H1 (cell line): ENCODE data around the gene ACYP2. TPM values are rescaled to one million over a fixed set of nuclear protein-coding genes. Genes with fewer than 3 reads are reported as not detected.
A peak's percentile ranks its signal among the peaks of the same experiment; 100 is the strongest.

Experiments
- CTCF ChIA-PET: fragments of 300-600 bp; sonication (Branson Sonifier 250); formaldehyde crosslinking; loops from one replicate; lab custom pipeline; 2021; ENCODE audit not compliant: partially characterized antibody; lab: Charles Lee
- POLR2A ChIA-PET: fragments of 300-600 bp; sonication (Branson Sonifier 250); formaldehyde crosslinking; loops from one replicate; lab custom pipeline; 2021; ENCODE audit warnings: inconsistent platforms; ENCODE audit not compliant: partially characterized antibody; lab: Charles Lee
- DNase-seq, 2 experiments: peaks; one replicate each; pipeline versions ENCODE4 v3.0.0 to v3.0.0-alpha.2; 2010 to 2022; ENCODE audit warnings: low spot score in 2 of 2, low read depth in 1 of 2, mixed read lengths in 1 of 2
- FAIRE-seq: peaks from 2 replicates; lab custom pipeline; 2011; peaks lifted over from hg19 to GRCh38; lab: Jason Lieb, UNC
- H2AFZ ChIP-seq: 2 replicates; pipeline ENCODE4 v1.8.1; 2012; ENCODE audit warnings: low read length, inconsistent platforms
- H2AK5ac ChIP-seq: 2 replicates; pipeline ENCODE4 v1.6.1; 2013; ENCODE audit warnings: low read depth, low read length
- H2BK120ac ChIP-seq: replicated peaks from 2 replicates; pipeline ENCODE3; 2013; ENCODE audit warnings: low read depth, low read length, inconsistent platforms
- H2BK12ac ChIP-seq: 2 replicates; pipeline ENCODE4 v1.6.1; 2013; ENCODE audit warnings: low read depth, low read length
- H2BK15ac ChIP-seq: 2 replicates; pipeline ENCODE4 v1.6.1; 2013; ENCODE audit warnings: low read length
- H2BK20ac ChIP-seq: 2 replicates; pipeline ENCODE4 v1.6.1; 2013; ENCODE audit warnings: low read length
- H2BK5ac ChIP-seq: 2 replicates; pipeline ENCODE4 v1.6.1; 2013; ENCODE audit warnings: low read depth, low read length
- H3K14ac ChIP-seq: 2 replicates; pipeline ENCODE4 v1.6.1; 2013; ENCODE audit warnings: inconsistent platforms; ENCODE audit not compliant: insufficient read length
- H3K18ac ChIP-seq: 2 replicates; pipeline ENCODE4 v1.6.1; 2013; ENCODE audit warnings: low read length; ENCODE audit errors: extremely low read depth
- H3K23ac ChIP-seq: 2 replicates; pipeline ENCODE4 v1.6.1; 2013; ENCODE audit warnings: inconsistent platforms; ENCODE audit not compliant: insufficient read length
- H3K23me2 ChIP-seq: 2 replicates; pipeline ENCODE4 v1.6.1; 2013; ENCODE audit warnings: low read depth, low read length
- H3K27ac ChIP-seq: 2 replicates; pipeline ENCODE4 v1.6.1; 2011; ENCODE audit warnings: low read depth, low read length, inconsistent platforms
- H3K27me3 ChIP-seq, 4 experiments: replicated peaks in 1 of 4; 1 replicate in 1 of 4; 2 replicates in 3 of 4; pipeline versions ENCODE4 v1.6.1 to v1.8.1; 2011 to 2013; ENCODE audit warnings: low read length in 3 of 4, mild to moderate bottlenecking in 3 of 4, inconsistent platforms in 2 of 4, mixed read lengths in 2 of 4, moderate library complexity in 1 of 4; ENCODE audit not compliant: control insufficient read depth in 3 of 4, insufficient read depth in 3 of 4; ENCODE audit errors: extremely low read depth in 1 of 4
- H3K36me3 ChIP-seq, 4 experiments: 2 replicates each; pipeline versions ENCODE4 v1.6.1 to v1.8.1; 2011 to 2013; ENCODE audit warnings: mild to moderate bottlenecking in 4 of 4, low read length in 3 of 4, moderate library complexity in 2 of 4, control low read depth in 1 of 4, inconsistent platforms in 1 of 4; ENCODE audit not compliant: insufficient read depth in 4 of 4, control insufficient read depth in 2 of 4
- H3K4ac ChIP-seq: replicated peaks from 2 replicates; pipeline ENCODE3; 2013; ENCODE audit warnings: low read length, low read depth, mixed read lengths, inconsistent platforms; ENCODE audit not compliant: insufficient read length
- H3K4me1 ChIP-seq, 4 experiments: replicated peaks in 1 of 4; 1 replicate in 1 of 4; 2 replicates in 3 of 4; pipeline versions ENCODE4 v1.6.1 to v1.8.1; 2011 to 2013; ENCODE audit warnings: low read length in 3 of 4, inconsistent platforms in 2 of 4, mixed read lengths in 1 of 4; ENCODE audit not compliant: insufficient read depth in 4 of 4, control insufficient read depth in 3 of 4
- H3K4me2 ChIP-seq, 2 experiments: 2 replicates each; pipeline versions ENCODE4 v1.6.1 to v1.8.1; 2011 to 2013; ENCODE audit warnings: low read depth in 2 of 2, low read length in 2 of 2, control low read depth in 1 of 2, inconsistent platforms in 1 of 2, mild to moderate bottlenecking in 1 of 2; ENCODE audit not compliant: insufficient read depth in 1 of 2
- H3K4me3 ChIP-seq, 4 experiments: fragments of 200-600, 300-600 bp in 1 of 4; sonication (generic), shearing (Covaris generic), sonication (Bioruptor Twin) in 1 of 4; 2 replicates each; pipeline versions ENCODE4 v1.5.1 to v1.8.1; 2011 to 2016; ENCODE audit warnings: low read length in 4 of 4, low read depth in 3 of 4, control low read depth in 2 of 4, inconsistent platforms in 2 of 4, mild to moderate bottlenecking in 2 of 4, mixed read lengths in 1 of 4, moderate library complexity in 1 of 4; ENCODE audit not compliant: insufficient read depth in 2 of 4; ENCODE audit errors: extremely low read depth in 1 of 4
- H3K56ac ChIP-seq: replicated peaks from 2 replicates; pipeline ENCODE3; 2013; ENCODE audit warnings: low read depth, mild to moderate bottlenecking, mixed read lengths, low read length, inconsistent platforms; ENCODE audit not compliant: insufficient read length
- H3K79me1 ChIP-seq: 2 replicates; pipeline ENCODE4 v1.6.1; 2013; ENCODE audit warnings: low read depth, low read length, control low read depth
- H3K79me2 ChIP-seq, 2 experiments: 2 replicates each; pipeline versions ENCODE4 v1.6.1 to v1.8.1; 2012 to 2013; ENCODE audit warnings: low read length in 2 of 2, mild to moderate bottlenecking in 2 of 2, inconsistent platforms in 1 of 2; ENCODE audit not compliant: insufficient read depth in 2 of 2, control insufficient read depth in 1 of 2
- H3K9ac ChIP-seq, 4 experiments: replicated peaks in 1 of 4; 1 replicate in 1 of 4; 2 replicates in 3 of 4; pipeline versions ENCODE4 v1.6.1 to v1.8.1; 2011 to 2013; ENCODE audit warnings: low read depth in 3 of 4, low read length in 3 of 4, control low read depth in 2 of 4, mild to moderate bottlenecking in 2 of 4, moderate library complexity in 2 of 4, inconsistent platforms in 1 of 4; ENCODE audit errors: extremely low read depth in 1 of 4
- H3K9me3 ChIP-seq, 2 experiments: 2 replicates each; pipeline versions ENCODE4 v1.6.1 to v1.8.1; 2012 to 2013; ENCODE audit warnings: mild to moderate bottlenecking in 2 of 2, moderate library complexity in 2 of 2, control low read depth in 1 of 2, inconsistent platforms in 1 of 2, low read depth in 1 of 2, low read length in 1 of 2, mixed read lengths in 1 of 2; ENCODE audit not compliant: insufficient read depth in 2 of 2
- H4K20me1 ChIP-seq, 2 experiments: replicated peaks in 1 of 2; 2 replicates each; pipeline versions ENCODE3 to v1.8.1; 2011 to 2013; ENCODE audit warnings: inconsistent platforms in 2 of 2, low read length in 2 of 2, mild to moderate bottlenecking in 1 of 2; ENCODE audit not compliant: insufficient read depth in 2 of 2, control insufficient read depth in 1 of 2
- H4K5ac ChIP-seq: 2 replicates; pipeline ENCODE4 v1.6.1; 2013; ENCODE audit warnings: low read length, low read depth, mixed read lengths, inconsistent platforms; ENCODE audit not compliant: insufficient read length
- H4K8ac ChIP-seq: 2 replicates; pipeline ENCODE4 v1.8.0; 2013; ENCODE audit warnings: mild to moderate bottlenecking, moderate library complexity, low read length, inconsistent platforms; ENCODE audit not compliant: insufficient read depth; ENCODE audit errors: extremely low read depth
- H4K91ac ChIP-seq: replicated peaks from 2 replicates; pipeline ENCODE3; 2013; ENCODE audit warnings: low read length, mixed read lengths, inconsistent platforms; ENCODE audit not compliant: insufficient read length
- BACH1 ChIP-seq: IDR thresholded peaks from 2 replicates; pipeline ENCODE4 v1.6.1; 2012; ENCODE audit warnings: low read length, improper control_type of control experiment
- BRCA1 ChIP-seq: IDR thresholded peaks from 2 replicates; pipeline ENCODE4 v1.6.1; 2012; ENCODE audit warnings: low read depth, low read length, improper control_type of control experiment
- CTBP2 ChIP-seq: IDR thresholded peaks from 2 replicates; pipeline ENCODE4 v1.7.0; 2011; ENCODE audit warnings: borderline replicate concordance, mild to moderate bottlenecking, moderate library complexity, mixed read lengths, low read length; ENCODE audit not compliant: insufficient read depth, insufficient read length
- EGR1 ChIP-seq: IDR thresholded peaks from 2 replicates; pipeline ENCODE4 v1.6.1; 2011; ENCODE audit warnings: low read depth, low read length, borderline replicate concordance
- FOSL1 ChIP-seq: IDR thresholded peaks from 2 replicates; pipeline ENCODE4 v1.6.1; 2011; ENCODE audit warnings: mild to moderate bottlenecking, low read depth, low read length, moderate library complexity; ENCODE audit not compliant: insufficient read depth
- JUN ChIP-seq: IDR thresholded peaks from 2 replicates; pipeline ENCODE4 v1.6.1; 2011; ENCODE audit warnings: low read depth, mild to moderate bottlenecking, improper control_type of control experiment, low read length
- KDM4A ChIP-seq: IDR thresholded peaks from one replicate; pipeline ENCODE4 v1.7.1; 2012; ENCODE audit warnings: low read depth, mild to moderate bottlenecking, moderate library complexity, low read length, inconsistent platforms; ENCODE audit not compliant: severe bottlenecking
- MAFK ChIP-seq: IDR thresholded peaks from 2 replicates; pipeline ENCODE4 v1.6.1; 2012; ENCODE audit warnings: low read depth, mild to moderate bottlenecking, improper control_type of control experiment, low read length
- NRF1 ChIP-seq: IDR thresholded peaks from 2 replicates; pipeline ENCODE4 v1.6.1; 2011; ENCODE audit warnings: mild to moderate bottlenecking, low read depth, low read length, improper control_type of control experiment
- POLR2A ChIP-seq, 2 experiments: IDR thresholded peaks; 1 replicate in 1 of 2; 2 replicates in 1 of 2; pipeline ENCODE4 v1.6.1; 2011; ENCODE audit warnings: low read depth in 2 of 2, low read length in 2 of 2, mild to moderate bottlenecking in 2 of 2; ENCODE audit errors: control extremely low read depth in 1 of 2
- SIRT6 ChIP-seq: IDR thresholded peaks from one replicate; pipeline ENCODE4 v1.7.1; 2012; ENCODE audit warnings: low read length, inconsistent platforms
- SIX5 ChIP-seq: IDR thresholded peaks from 2 replicates; pipeline ENCODE4 v1.6.1; 2011; ENCODE audit warnings: mild to moderate bottlenecking, low read depth, low read length
- SP1 ChIP-seq: IDR thresholded peaks from 2 replicates; pipeline ENCODE4 v1.6.1; 2011; ENCODE audit warnings: low read depth, low read length
- WGBS, 2 experiments: shearing (Covaris generic) in 1 of 2; methylation state at CpG; one replicate each; pipeline versions ENCODE4 v1.1.6 to v1.1.7; 2013 to 2015; ENCODE audit warnings: low lambda C conversion rate in 2 of 2, mixed read lengths in 2 of 2, inconsistent platforms in 1 of 2, low coverage in 1 of 2, missing lambda C conversion rate in 1 of 2; ENCODE audit not compliant: insufficient replicate concordance in 2 of 2, insufficient coverage in 1 of 2, insufficient read length in 1 of 2; ENCODE audit errors: extremely low coverage in 1 of 2, missing lambda C conversion rate in 1 of 2; 5-methylcytosine and 5-hydroxymethylcytosine counted together
- polyA plus RNA-seq, 7 experiments: library from polyadenylated mRNA; depleted of rRNA in 3 of 7; stranded (reverse) in 5 of 7; unstranded in 2 of 7; fragments of >200 nt in 5 of 7; fragments of 200-250 nt in 2 of 7; gene quantifications; 1 replicate in 5 of 7; 2 replicates in 1 of 7; 4 replicates in 1 of 7; pipeline versions ENCODE4 v1.2.1 to v1.2.3, GENCODE V29; 2011 to 2013; ENCODE audit warnings: missing spikeins in 2 of 7, mixed read lengths in 2 of 7
- total RNA-seq: library from RNA; stranded (reverse); fragmentation: NEBNext Ultra II Directional; extraction: Animal tissue kit (Norgen Biotek cat#: 25700); gene quantifications from 2 replicates; pipeline ENCODE4 v1.2.1, GENCODE V29; 2021
- TF ChIP-seq, protein P1 (sequence below): IDR thresholded peaks from 2 replicates; pipeline ENCODE4 v1.6.1; 2012; ENCODE audit warnings: low read length, inconsistent platforms

Gene ACYP2
- total and polyA plus RNA-seq, 2 of the 8 experiments (the other 6 are each of a cell fraction or from before 2014, with no cell fraction given), result 3.4 to 4.4 TPM

DNA sequence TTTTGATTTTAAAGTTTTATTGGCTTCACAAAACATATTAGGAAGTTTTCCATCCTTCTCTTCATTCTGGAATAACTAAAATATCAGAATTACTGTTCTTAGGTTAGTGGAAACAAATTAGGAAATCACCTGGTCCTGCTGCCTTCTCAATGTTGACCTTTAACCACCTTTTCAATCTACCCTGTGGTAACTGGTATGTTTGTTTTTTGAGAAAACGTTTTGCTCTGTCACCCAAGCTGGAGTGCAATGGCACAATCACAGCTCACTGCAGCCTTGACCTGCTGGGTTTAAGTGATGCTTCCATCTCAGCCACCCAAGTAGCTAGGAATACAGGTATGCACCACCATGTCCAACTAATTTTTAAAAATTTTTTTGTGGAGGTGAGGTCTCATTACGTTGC is 28.4 kb downstream of the ACYP2 start:
- Histone ChIP-seq H3K9ac (no peak overlapping the region), H3K27me3 (no peaks in the 10 kb centered on the region), H2BK12ac (no peak overlapping the region), H2AFZ (no peak overlapping the region), H4K5ac (no peak overlapping the region), H3K27ac (no peak overlapping the region), H3K23ac (no peak overlapping the region), H3K4me1 (no peaks in the 10 kb centered on the region), H4K91ac (no peak overlapping the region), H3K36me3 (no peaks in the 10 kb centered on the region)
- no peak for TF ChIP-seq BRCA1
- TF ChIP-seq, protein P1, sequence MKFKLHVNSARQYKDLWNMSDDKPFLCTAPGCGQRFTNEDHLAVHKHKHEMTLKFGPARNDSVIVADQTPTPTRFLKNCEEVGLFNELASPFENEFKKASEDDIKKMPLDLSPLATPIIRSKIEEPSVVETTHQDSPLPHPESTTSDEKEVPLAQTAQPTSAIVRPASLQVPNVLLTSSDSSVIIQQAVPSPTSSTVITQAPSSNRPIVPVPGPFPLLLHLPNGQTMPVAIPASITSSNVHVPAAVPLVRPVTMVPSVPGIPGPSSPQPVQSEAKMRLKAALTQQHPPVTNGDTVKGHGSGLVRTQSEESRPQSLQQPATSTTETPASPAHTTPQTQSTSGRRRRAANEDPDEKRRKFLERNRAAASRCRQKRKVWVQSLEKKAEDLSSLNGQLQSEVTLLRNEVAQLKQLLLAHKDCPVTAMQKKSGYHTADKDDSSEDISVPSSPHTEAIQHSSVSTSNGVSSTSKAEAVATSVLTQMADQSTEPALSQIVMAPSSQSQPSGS, result no peak
- no peak for TF ChIP-seq EGR1
- no peak for TF ChIP-seq BACH1
- TF ChIP-seq POLR2A (IDR thresholded peaks at IDR 0.05; ENCODE audit: control extremely low read depth in 1 of 2, low read depth in 2 of 2, low read length in 2 of 2), result no peak
- no peak for TF ChIP-seq NRF1
- TF ChIP-seq FOSL1, result no peak
- no peak for TF ChIP-seq CTBP2
- no peak for TF ChIP-seq KDM4A
- no peak for TF ChIP-seq SIX5
- no peak for TF ChIP-seq SIRT6
- no peak for TF ChIP-seq SP1
- no peak for TF ChIP-seq JUN
- no peak for TF ChIP-seq MAFK
- TF ChIP-seq, all 59 proteins: peak for 0
- FAIRE-seq (peak; percentile 96), DNase-seq (no peak)
- H3K4ac ChIP-seq, result no peak overlapping the region
- no peak overlapping the region for H4K8ac ChIP-seq
- H2BK15ac ChIP-seq, result no peak overlapping the region
- ChIA-PET POLR2A (no interaction called here), CTCF (interaction anchor here (1.1 kb wide), 1 partner anchor 37 kb away, joined by 3 read pairs; no protein-coding TSS in a partner anchor)
- no peaks in the 10 kb centered on the region for H3K79me1 ChIP-seq
- H3K56ac ChIP-seq, result no peak overlapping the region
- H3K23me2 ChIP-seq, result no peaks in the 10 kb centered on the region
- H3K18ac ChIP-seq, result no peak overlapping the region
- no peak overlapping the region for H2BK5ac ChIP-seq
- no peak overlapping the region for H3K14ac ChIP-seq
- 74% methylated on average over 2 of the region's 2 CpGs; no CpG with 5 or more reads in 1 of the 2 experiments for WGBS, 2 experiments
- no peak overlapping the region for H2AK5ac ChIP-seq
- H3K79me2 ChIP-seq, result no peaks in the 10 kb centered on the region
- no peak overlapping the region for H2BK120ac ChIP-seq
- no peak overlapping the region for H2BK20ac ChIP-seq
- no peak overlapping the region for H3K4me3 ChIP-seq
- H4K20me1 ChIP-seq, result no peaks in the 10 kb centered on the region
- H3K4me2 ChIP-seq, result no peak overlapping the region
- H3K9me3 ChIP-seq, result no peaks in the 10 kb centered on the region
